Measurements from ENCODE around the gene GJC2. TPM values are rescaled to one million over a fixed set of nuclear protein-coding genes. Genes with fewer than 3 reads are reported as not detected.

The GJC2 gene
- polyA plus RNA-seq, 1 donor (not counting 4 experiments of a cell fraction or from before 2014, with no cell fraction given) = 0.58 TPM

- H3K27me3 ChIP-seq (ENCODE audit: control insufficient read depth, extremely low read depth, insufficient read depth, low read length) = no peaks in the 10 kb centered on the region
- no peak overlapping the region for H2AFZ ChIP-seq (ENCODE audit: control insufficient read depth, low read length)
- dilution Hi-C loops (cut with MboI; ENCODE audit: extremely low pct_ligation_motif_present, low sequenced_read_pairs) = no loop called here
- H3K27ac ChIP-seq (ENCODE audit: control insufficient read depth, insufficient read depth, low read length) = no peak overlapping the region
- no peak overlapping the region for H3K4me2 ChIP-seq (ENCODE audit: control insufficient read depth, extremely low read depth, insufficient read depth, low read depth, low read length)
- H3K9me1 ChIP-seq (ENCODE audit: control insufficient read depth, extremely low read depth, insufficient read depth, low read length) = no peaks in the 10 kb centered on the region
- FAIRE-seq = no peak
- H3K79me2 ChIP-seq (ENCODE audit: control insufficient read depth, insufficient read depth, low read length) = no peaks in the 10 kb centered on the region
- H3K4me3 ChIP-seq (ENCODE audit: control insufficient read depth in 2 of 3, extremely low read depth in 1 of 3, insufficient read depth in 2 of 3, low read depth in 1 of 3, low read length in 3 of 3) = no peak overlapping the region
- H3K36me3 ChIP-seq (ENCODE audit: control insufficient read depth in 2 of 2, extremely low read depth in 1 of 2, insufficient read depth in 2 of 2, low read length in 2 of 2) = peaks cover 2 to 5% of the 10 kb centered on the region in 2 experiments
- DNase-seq (ENCODE audit: low read depth, low spot score) = no peak
- H3K9ac ChIP-seq (ENCODE audit: control insufficient read depth, extremely low read depth, insufficient read depth, low read length) = peak overlapping the region; percentile 2
- H3K4me1 ChIP-seq (ENCODE audit: control insufficient read depth, extremely low read depth, insufficient read depth, low read length) = peaks cover 34% of the 10 kb centered on the region
- TF ChIP-seq EZH2 (IDR thresholded peaks at IDR 0.05; ENCODE audit: low read length) (no peak), CTCF (optimal IDR thresholded peaks at IDR 0.05 in 1 of 3, IDR thresholded peaks at IDR 0.05 in 1 of 3, conservative IDR thresholded peaks at IDR 0.05 in 1 of 3; ENCODE audit: extremely low read depth in 1 of 3, insufficient read depth in 2 of 3, low read length in 3 of 3) (no peak)
- no peaks in the 10 kb centered on the region for H3K9me3 ChIP-seq (ENCODE audit: control insufficient read depth, low read depth, low read length)
- no peaks in the 10 kb centered on the region for H4K20me1 ChIP-seq (ENCODE audit: control insufficient read depth, extremely low read depth, insufficient read depth, low read length)
These were observed 4.4 kb downstream of the GJC2 start for GRCh38 chr1:228154021-228154669.

- no peak for TF ChIP-seq CTCF (optimal IDR thresholded peaks at IDR 0.05 in 1 of 3, IDR thresholded peaks at IDR 0.05 in 1 of 3, conservative IDR thresholded peaks at IDR 0.05 in 1 of 3; ENCODE audit: extremely low read depth in 1 of 3, insufficient read depth in 2 of 3, low read length in 3 of 3)
- no peak for TF ChIP-seq EZH2 (IDR thresholded peaks at IDR 0.05; ENCODE audit: low read length)
- peak overlapping the region; percentile 2 for H3K9ac ChIP-seq (ENCODE audit: control insufficient read depth, extremely low read depth, insufficient read depth, low read length)
- no peaks in the 10 kb centered on the region for H3K9me3 ChIP-seq (ENCODE audit: control insufficient read depth, low read depth, low read length)
- peaks cover 29% of the 10 kb centered on the region for H3K4me1 ChIP-seq (ENCODE audit: control insufficient read depth, extremely low read depth, insufficient read depth, low read length)
- H3K4me3 ChIP-seq (ENCODE audit: control insufficient read depth in 2 of 3, extremely low read depth in 1 of 3, insufficient read depth in 2 of 3, low read depth in 1 of 3, low read length in 3 of 3) = no peak overlapping the region
- no peak overlapping the region for H2AFZ ChIP-seq (ENCODE audit: control insufficient read depth, low read length)
- dilution Hi-C loops (cut with MboI; ENCODE audit: extremely low pct_ligation_motif_present, low sequenced_read_pairs) = no loop called here
- no peaks in the 10 kb centered on the region for H3K27me3 ChIP-seq (ENCODE audit: control insufficient read depth, extremely low read depth, insufficient read depth, low read length)
- no peaks in the 10 kb centered on the region for H3K9me1 ChIP-seq (ENCODE audit: control insufficient read depth, extremely low read depth, insufficient read depth, low read length)
- no peak overlapping the region for H3K4me2 ChIP-seq (ENCODE audit: control insufficient read depth, extremely low read depth, insufficient read depth, low read depth, low read length)
- peak; percentile 80 for DNase-seq (ENCODE audit: low read depth, low spot score)
- peaks cover under 1 to 2% of the 10 kb centered on the region in 2 experiments for H3K36me3 ChIP-seq (ENCODE audit: control insufficient read depth in 2 of 2, extremely low read depth in 1 of 2, insufficient read depth in 2 of 2, low read length in 2 of 2)
- no peak overlapping the region for H3K27ac ChIP-seq (ENCODE audit: control insufficient read depth, insufficient read depth, low read length)
- H4K20me1 ChIP-seq (ENCODE audit: control insufficient read depth, extremely low read depth, insufficient read depth, low read length) = no peaks in the 10 kb centered on the region
- no peaks in the 10 kb centered on the region for H3K79me2 ChIP-seq (ENCODE audit: control insufficient read depth, insufficient read depth, low read length)
- peak; percentile 77 for FAIRE-seq
These were observed 5.2 kb downstream of the GJC2 start for GRCh38 chr1:228154670-228155571.

Data from keratinocyte (primary cell).